ENCODE data around the gene GJD2. TPM values are rescaled to one million over a fixed set of nuclear protein-coding genes. Genes with fewer than 3 reads are reported as not detected.

Gene GJD2
- total RNA-seq, result not detected

- Histone ChIP-seq H3K4me3 (ENCODE audit: low read length in 3 of 3) (peak within 1 kb of the TSS in 1 of 3 donors; percentile 41), H3K9me3 (ENCODE audit: control insufficient read depth in 3 of 3, low read length in 3 of 3) (no peaks in the 10 kb centered on the region), H3K4me1 (ENCODE audit: control insufficient read depth in 3 of 3, insufficient read depth in 3 of 3, low read length in 3 of 3) (peaks cover 0 to 3% (median 0%) of the 10 kb centered on the region in 3 donors), H3K27me3 (ENCODE audit: control insufficient read depth in 3 of 3, insufficient read depth in 3 of 3, low read length in 3 of 3) (peaks cover 42 to 51% (median 50%) of the 10 kb centered on the region in 3 donors), H3K36me3 (ENCODE audit: control insufficient read depth in 3 of 3, insufficient read depth in 3 of 3, low read length in 3 of 3) (no peaks in the 10 kb centered on the region), H3K27ac (ENCODE audit: low read depth, low read length) (no peak within 1 kb of the TSS), H3K9ac (ENCODE audit: low read depth in 1 of 3, low read length in 3 of 3) (peak within 1 kb of the TSS in 1 of 3 donors; percentile 17)
These were observed at the start of gene GJD2 for GRCh38 chr15:34754674-34755418. GJD2 (minus strand) TSS chr15:34754998; CDS start chr15:34754488, 510 bp downstream.

DNA sequence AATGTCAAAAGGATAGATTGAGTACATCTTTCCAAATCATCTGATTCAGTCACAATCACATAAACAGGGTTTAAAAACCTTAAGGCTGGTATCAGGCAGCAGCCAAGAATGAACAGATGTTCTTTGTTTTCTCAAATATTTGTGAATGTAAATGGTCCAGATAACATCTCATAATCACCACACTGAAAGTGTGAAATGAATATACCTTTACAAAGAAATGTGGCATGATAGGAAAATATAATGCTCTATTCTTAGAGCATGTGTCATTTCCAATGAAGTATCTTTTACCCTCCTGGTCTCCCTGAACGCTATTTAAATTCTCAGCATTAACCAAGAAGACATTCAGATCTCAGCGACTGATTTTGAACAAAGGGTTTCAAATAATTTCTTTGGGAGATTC, 49.3 kb upstream of the GJD2 start:
- H3K27me3 ChIP-seq (ENCODE audit: control insufficient read depth in 3 of 3, insufficient read depth in 3 of 3, low read length in 3 of 3), result no peaks in the 10 kb centered on the region
- no peak overlapping the region for H3K4me3 ChIP-seq (ENCODE audit: low read length in 3 of 3)
- no peaks in the 10 kb centered on the region for H3K36me3 ChIP-seq (ENCODE audit: control insufficient read depth in 3 of 3, insufficient read depth in 3 of 3, low read length in 3 of 3)
- peak overlapping the region; percentile 24 for H3K27ac ChIP-seq (ENCODE audit: low read depth, low read length)
- H3K4me1 ChIP-seq (ENCODE audit: control insufficient read depth in 3 of 3, insufficient read depth in 3 of 3, low read length in 3 of 3), result peaks cover 3 to 20% (median 6%) of the 10 kb centered on the region in 3 donors
- no peak overlapping the region for H3K9ac ChIP-seq (ENCODE audit: low read depth in 1 of 3, low read length in 3 of 3)
- no peaks in the 10 kb centered on the region for H3K9me3 ChIP-seq (ENCODE audit: control insufficient read depth in 3 of 3, low read length in 3 of 3)

DNA sequence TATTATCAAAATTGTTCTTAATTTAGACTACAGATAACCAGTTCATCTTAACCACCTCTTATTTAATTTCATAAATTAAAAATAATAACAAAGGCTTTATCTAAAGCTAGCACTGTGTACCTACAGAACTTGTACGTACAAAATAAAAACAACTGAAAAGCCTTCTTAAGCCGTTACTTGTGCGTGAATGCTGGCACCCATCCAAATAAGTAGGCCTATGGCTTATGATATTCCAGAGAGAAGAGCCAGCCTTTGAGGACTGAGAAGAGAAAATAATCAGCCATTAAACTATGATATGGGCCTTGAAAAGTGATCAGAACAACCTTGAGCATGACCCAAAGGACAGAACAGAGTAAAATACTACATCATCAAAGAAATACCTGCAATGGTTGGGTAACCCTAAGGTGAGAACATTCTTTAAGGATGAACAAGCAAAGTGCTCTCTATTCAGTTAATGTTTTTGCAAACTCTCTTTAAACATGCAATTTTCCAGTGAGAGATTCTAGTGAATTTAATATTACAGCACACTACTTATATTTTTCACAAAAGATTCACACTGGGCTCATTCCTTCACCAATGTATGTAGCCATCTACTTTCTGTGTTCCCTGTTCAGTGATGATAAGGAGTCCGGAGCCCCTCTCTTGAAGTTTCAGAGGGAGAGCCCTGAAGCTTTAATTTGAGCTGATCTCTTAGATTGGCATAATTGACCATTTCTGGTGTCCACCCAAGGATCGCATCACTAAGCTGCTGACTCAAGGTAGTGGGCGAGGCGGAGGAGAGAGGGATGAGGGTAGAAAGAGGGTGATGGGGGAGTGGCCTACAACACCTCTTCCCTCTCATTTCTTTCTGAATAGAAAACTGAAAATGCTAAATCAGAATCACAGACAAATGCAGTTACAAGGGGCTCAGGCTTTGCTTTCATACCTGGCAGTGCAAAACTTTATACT, 48.3 kb upstream of the GJD2 start:
- Histone ChIP-seq H3K4me1 (ENCODE audit: control insufficient read depth in 3 of 3, insufficient read depth in 3 of 3, low read length in 3 of 3) (peaks cover 3 to 22% (median 8%) of the 10 kb centered on the region in 3 donors), H3K36me3 (ENCODE audit: control insufficient read depth in 3 of 3, insufficient read depth in 3 of 3, low read length in 3 of 3) (no peaks in the 10 kb centered on the region), H3K27ac (ENCODE audit: low read depth, low read length) (no peak overlapping the region), H3K27me3 (ENCODE audit: control insufficient read depth in 3 of 3, insufficient read depth in 3 of 3, low read length in 3 of 3) (no peaks in the 10 kb centered on the region), H3K9ac (ENCODE audit: low read depth in 1 of 3, low read length in 3 of 3) (no peak overlapping the region), H3K4me3 (ENCODE audit: low read length in 3 of 3) (no peak overlapping the region), H3K9me3 (ENCODE audit: control insufficient read depth in 3 of 3, low read length in 3 of 3) (no peaks in the 10 kb centered on the region)

GRCh38 chr15:34802371-34802770, 47.6 kb upstream of the GJD2 start:
- Histone ChIP-seq H3K4me3 (ENCODE audit: low read length in 3 of 3) (no peak overlapping the region), H3K27me3 (ENCODE audit: control insufficient read depth in 3 of 3, insufficient read depth in 3 of 3, low read length in 3 of 3) (no peaks in the 10 kb centered on the region), H3K4me1 (ENCODE audit: control insufficient read depth in 3 of 3, insufficient read depth in 3 of 3, low read length in 3 of 3) (peaks cover 3 to 22% (median 8%) of the 10 kb centered on the region in 3 donors), H3K27ac (ENCODE audit: low read depth, low read length) (no peak overlapping the region), H3K9ac (ENCODE audit: low read depth in 1 of 3, low read length in 3 of 3) (no peak overlapping the region), H3K9me3 (ENCODE audit: control insufficient read depth in 3 of 3, low read length in 3 of 3) (no peaks in the 10 kb centered on the region), H3K36me3 (ENCODE audit: control insufficient read depth in 3 of 3, insufficient read depth in 3 of 3, low read length in 3 of 3) (no peaks in the 10 kb centered on the region)

DNA sequence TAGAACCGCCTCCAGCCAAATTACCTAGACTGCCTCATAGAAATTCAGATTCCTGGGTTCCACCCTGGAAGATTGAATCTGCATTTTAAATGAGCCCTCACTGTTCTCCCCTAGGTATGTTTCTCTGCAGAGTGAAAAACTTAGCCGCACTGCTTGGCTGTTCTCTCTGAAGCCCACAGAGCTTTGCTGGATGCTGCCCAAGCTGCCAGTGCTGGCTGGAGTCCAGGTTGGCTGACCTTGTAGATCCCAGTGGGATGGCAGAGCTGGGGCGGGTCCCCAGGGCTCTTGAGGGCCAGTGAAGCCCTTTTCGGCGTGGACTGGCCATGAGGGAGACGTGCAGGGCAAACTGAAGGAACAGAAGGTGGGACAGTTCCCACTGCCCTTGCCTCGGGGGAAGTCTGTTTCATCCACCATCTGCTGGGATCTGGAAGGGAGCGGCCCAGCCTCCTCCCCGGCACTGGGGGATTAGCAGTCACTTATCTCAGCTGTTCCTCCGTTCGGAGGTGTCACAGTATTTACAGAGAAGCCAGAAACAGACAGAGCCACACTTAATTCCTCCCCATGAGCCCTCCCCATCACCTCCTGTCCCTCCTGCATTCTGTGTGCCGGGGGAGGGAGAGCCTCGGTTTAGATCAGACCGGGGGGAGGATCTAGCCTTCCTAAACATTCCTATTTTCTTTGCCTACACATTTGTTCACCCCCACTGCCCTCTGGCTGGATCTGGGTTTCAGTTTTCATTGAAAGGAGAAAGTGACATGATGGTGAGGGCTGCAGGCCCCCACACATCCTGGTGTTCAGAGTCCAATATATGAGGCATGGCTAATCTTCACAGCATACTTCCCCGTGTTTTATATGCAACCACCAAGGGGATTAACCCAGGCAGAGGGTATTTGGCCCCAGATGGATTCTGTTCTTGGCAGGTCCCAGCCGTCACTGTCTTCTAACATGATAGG, 44.6 kb upstream of the GJD2 start:
- peak overlapping the region; percentile 66 for H3K27ac ChIP-seq (ENCODE audit: low read depth, low read length)
- H3K36me3 ChIP-seq (ENCODE audit: control insufficient read depth in 3 of 3, insufficient read depth in 3 of 3, low read length in 3 of 3), result no peaks in the 10 kb centered on the region
- peaks cover 5 to 19% (median 15%) of the 10 kb centered on the region in 3 donors for H3K4me1 ChIP-seq (ENCODE audit: control insufficient read depth in 3 of 3, insufficient read depth in 3 of 3, low read length in 3 of 3)
- peak overlapping the region in 2 of 3 donors; percentile 32 to 33 for H3K4me3 ChIP-seq (ENCODE audit: low read length in 3 of 3)
- peaks cover 0 to 4% (median 0%) of the 10 kb centered on the region in 3 donors for H3K27me3 ChIP-seq (ENCODE audit: control insufficient read depth in 3 of 3, insufficient read depth in 3 of 3, low read length in 3 of 3)
- peak overlapping the region in 1 of 3 donors; percentile 45 for H3K9ac ChIP-seq (ENCODE audit: low read depth in 1 of 3, low read length in 3 of 3)
- no peaks in the 10 kb centered on the region for H3K9me3 ChIP-seq (ENCODE audit: control insufficient read depth in 3 of 3, low read length in 3 of 3)

DNA sequence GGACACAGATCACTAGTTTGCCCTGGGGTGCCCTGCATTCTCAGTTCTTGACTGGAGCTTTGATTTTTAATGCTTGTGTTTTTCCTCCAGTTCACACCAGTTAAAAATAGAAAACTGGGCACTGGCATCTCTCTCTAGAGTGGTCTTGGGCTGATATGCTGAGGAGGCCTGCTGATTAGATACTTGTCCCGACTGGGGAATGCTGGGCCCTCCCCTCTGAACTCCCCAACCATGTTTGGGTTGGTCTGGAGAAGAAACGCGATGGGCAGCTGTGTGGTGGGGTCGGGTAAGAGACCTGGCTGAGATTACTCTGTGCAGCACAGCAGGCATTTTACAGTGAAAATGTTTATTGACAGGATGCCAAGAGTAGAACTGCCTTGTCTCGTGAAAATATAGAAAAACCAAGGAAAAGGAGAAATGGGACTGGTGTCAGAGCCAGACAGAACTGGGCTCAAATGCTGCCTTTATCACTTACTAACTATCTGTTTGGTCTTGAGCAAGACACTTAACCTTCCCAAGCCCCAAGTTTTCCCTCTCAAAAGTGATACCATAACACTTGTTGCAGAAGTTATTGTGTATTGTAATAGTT, 42.1 kb upstream of the GJD2 start:
- Histone ChIP-seq H3K4me3 (ENCODE audit: low read length in 3 of 3) (no peak overlapping the region), H3K36me3 (ENCODE audit: control insufficient read depth in 3 of 3, insufficient read depth in 3 of 3, low read length in 3 of 3) (peaks cover 0 to 13% (median 8%) of the 10 kb centered on the region in 3 donors), H3K27ac (ENCODE audit: low read depth, low read length) (no peak overlapping the region), H3K27me3 (ENCODE audit: control insufficient read depth in 3 of 3, insufficient read depth in 3 of 3, low read length in 3 of 3) (peaks cover 0 to 4% (median 0%) of the 10 kb centered on the region in 3 donors), H3K9me3 (ENCODE audit: control insufficient read depth in 3 of 3, low read length in 3 of 3) (no peaks in the 10 kb centered on the region), H3K4me1 (ENCODE audit: control insufficient read depth in 3 of 3, insufficient read depth in 3 of 3, low read length in 3 of 3) (peaks cover 15 to 38% (median 22%) of the 10 kb centered on the region in 3 donors), H3K9ac (ENCODE audit: low read depth in 1 of 3, low read length in 3 of 3) (no peak overlapping the region)

- Histone ChIP-seq H3K9ac (ENCODE audit: low read depth in 1 of 3, low read length in 3 of 3) (peak within 1 kb of the TSS; percentile 62 to 85 (median 76)), H3K4me1 (ENCODE audit: control insufficient read depth in 3 of 3, insufficient read depth in 3 of 3, low read length in 3 of 3) (peaks cover 15 to 37% (median 22%) of the 10 kb centered on the region in 3 donors), H3K27ac (ENCODE audit: low read depth, low read length) (peak within 1 kb of the TSS; percentile 89), H3K4me3 (ENCODE audit: low read length in 3 of 3) (peak within 1 kb of the TSS; percentile 50 to 72 (median 66)), H3K27me3 (ENCODE audit: control insufficient read depth in 3 of 3, insufficient read depth in 3 of 3, low read length in 3 of 3) (peaks cover 0 to 4% (median 0%) of the 10 kb centered on the region in 3 donors), H3K36me3 (ENCODE audit: control insufficient read depth in 3 of 3, insufficient read depth in 3 of 3, low read length in 3 of 3) (peaks cover 0 to 26% (median 8%) of the 10 kb centered on the region in 3 donors), H3K9me3 (ENCODE audit: control insufficient read depth in 3 of 3, low read length in 3 of 3) (no peaks in the 10 kb centered on the region)
These were observed 40.7 kb upstream of the GJD2 start, which contains the start of gene ACTC1 for GRCh38 chr15:34795267-34796081. ACTC1 (minus strand) TSS chr15:34795549; CDS start chr15:34794808, 741 bp downstream.

DNA sequence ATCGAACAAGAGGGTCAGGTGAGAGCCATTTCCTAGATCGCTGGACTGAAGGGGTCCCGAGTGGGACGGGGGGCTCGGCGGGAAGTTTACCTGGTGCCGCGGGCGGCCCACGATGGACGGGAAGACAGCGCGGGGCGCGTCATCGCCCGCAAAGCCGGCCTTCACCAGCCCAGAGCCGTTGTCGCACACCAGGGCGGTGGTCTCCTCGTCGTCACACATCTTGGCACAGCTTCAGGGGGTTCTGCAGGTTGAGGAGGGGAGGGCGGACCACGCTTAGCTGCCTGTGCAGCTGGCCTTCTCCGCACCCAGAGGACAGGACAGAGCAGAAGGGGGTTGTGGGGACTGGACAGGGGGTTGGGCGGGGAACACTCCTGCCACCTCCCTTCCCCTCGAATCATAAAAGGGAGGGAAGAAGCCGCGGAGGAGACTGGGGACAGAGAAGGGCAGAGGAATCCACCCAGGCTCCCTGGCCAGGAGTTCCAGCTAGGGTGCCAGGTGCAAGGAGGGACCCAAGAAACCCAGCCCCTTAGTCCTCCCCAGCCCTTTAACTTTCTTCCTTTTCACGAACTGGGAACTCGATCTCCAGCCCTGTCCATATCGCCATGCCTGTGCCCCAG, 39.9 kb upstream of the GJD2 start:
- Histone ChIP-seq H3K9me3 (ENCODE audit: control insufficient read depth in 3 of 3, low read length in 3 of 3) (no peaks in the 10 kb centered on the region), H3K27ac (ENCODE audit: low read depth, low read length) (peak overlapping the region; percentile 89), H3K4me1 (ENCODE audit: control insufficient read depth in 3 of 3, insufficient read depth in 3 of 3, low read length in 3 of 3) (peaks cover 15 to 34% (median 22%) of the 10 kb centered on the region in 3 donors), H3K27me3 (ENCODE audit: control insufficient read depth in 3 of 3, insufficient read depth in 3 of 3, low read length in 3 of 3) (peaks cover 0 to 4% (median 0%) of the 10 kb centered on the region in 3 donors), H3K36me3 (ENCODE audit: control insufficient read depth in 3 of 3, insufficient read depth in 3 of 3, low read length in 3 of 3) (peaks cover 5 to 29% (median 8%) of the 10 kb centered on the region in 3 donors), H3K4me3 (ENCODE audit: low read length in 3 of 3) (peak overlapping the region; percentile 50 to 72 (median 66)), H3K9ac (ENCODE audit: low read depth in 1 of 3, low read length in 3 of 3) (peak overlapping the region; percentile 62 to 85 (median 76))
